ENCODE measurements around the gene PDE2A.

GRCh38 chr11:72548463-72548862 is 125.8 kb downstream of the PDE2A start:
- no peak for TF ChIP-seq CTCF (IDR thresholded peaks at IDR 0.05)
- no peak for TF ChIP-seq POLR2A (IDR thresholded peaks at IDR 0.05)
